Stimulated activated effector memory CD8-positive, alpha-beta T cell treated with anti-CD3 and anti-CD28 coated beads, Interleukin-12 subunit alpha, Interleukin-12 subunit beta, amount 100 ng/mL, for 72 hours (primary cell): ENCODE results near the gene KIF19.
"Not testable (repeated sequence)": the region's sequence is repeated elsewhere in the genome, so short reads cannot be mapped to it uniquely, and the experiment has no call there.

Experiments
- ATAC-seq: fragments of 150-1000 bp; cut with Tn5 transposase; 2 replicates; pipeline ENCODE4 v1.10.0; 2021
- DNase-seq, 2 donors: peaks; one replicate each; pipeline ENCODE4 v3.0.0; 2021 to 2022; ENCODE audit warnings: low spot score in 2 of 2
- H3K27ac Mint-ChIP-seq: one replicate; pipeline ENCODE4 v1.8.0; 2022; ENCODE audit warnings: mild to moderate bottlenecking, mixed read lengths
- H3K36me3 Mint-ChIP-seq: one replicate; pipeline ENCODE4 v1.8.0; 2022; ENCODE audit warnings: mild to moderate bottlenecking, mixed read lengths
- H3K4me1 Mint-ChIP-seq: one replicate; pipeline ENCODE4 v1.8.0; 2022; ENCODE audit warnings: mixed read lengths
- H3K4me3 Mint-ChIP-seq: one replicate; pipeline ENCODE4 v1.8.0; 2022; ENCODE audit warnings: mild to moderate bottlenecking, mixed read lengths
- H3K9me3 Mint-ChIP-seq: one replicate; pipeline ENCODE4 v1.8.0; 2022; ENCODE audit warnings: mixed read lengths

Gene KIF19

DNA sequence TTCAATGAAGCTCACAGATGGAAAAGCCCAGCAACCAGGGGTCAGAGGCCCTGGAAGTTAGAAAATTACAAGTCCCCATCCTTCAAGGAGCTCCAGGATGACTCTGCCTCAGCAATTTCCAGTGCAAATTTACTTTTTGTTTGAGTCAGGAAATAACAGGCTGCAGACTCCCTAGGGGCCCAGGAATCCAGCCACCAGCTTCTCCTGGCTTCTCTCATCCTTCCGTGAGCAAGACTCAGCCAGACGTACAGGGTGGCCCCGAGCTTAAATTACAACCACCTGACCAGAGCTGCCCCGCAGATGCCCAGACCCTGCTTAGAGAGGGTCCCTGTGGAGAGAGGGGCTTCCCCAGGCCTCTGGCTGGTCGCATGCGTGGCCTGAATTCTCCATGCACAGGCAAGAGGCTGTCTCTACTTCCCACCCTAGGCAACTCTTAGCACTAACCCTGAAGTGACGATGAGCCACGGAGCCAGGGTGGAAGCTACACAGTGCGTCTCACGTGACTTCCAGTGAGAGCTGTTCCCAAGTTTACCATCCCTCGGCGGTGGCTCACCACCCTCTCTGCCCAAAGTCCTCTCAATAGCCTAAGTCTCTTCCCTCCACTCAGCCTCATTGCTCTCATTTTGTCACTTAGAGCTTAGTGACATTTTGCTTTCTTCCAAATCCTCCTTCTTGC lies 68.4 kb downstream of the KIF19 start:
- Mint-ChIP-seq H3K36me3 (no peaks in the 10 kb centered on the region), H3K27ac (no peak overlapping the region), H3K4me3 (no peak overlapping the region), H3K4me1 (no peaks in the 10 kb centered on the region), H3K9me3 (no peaks in the 10 kb centered on the region)
- DNase-seq (no peak), ATAC-seq (no peak)

DNA sequence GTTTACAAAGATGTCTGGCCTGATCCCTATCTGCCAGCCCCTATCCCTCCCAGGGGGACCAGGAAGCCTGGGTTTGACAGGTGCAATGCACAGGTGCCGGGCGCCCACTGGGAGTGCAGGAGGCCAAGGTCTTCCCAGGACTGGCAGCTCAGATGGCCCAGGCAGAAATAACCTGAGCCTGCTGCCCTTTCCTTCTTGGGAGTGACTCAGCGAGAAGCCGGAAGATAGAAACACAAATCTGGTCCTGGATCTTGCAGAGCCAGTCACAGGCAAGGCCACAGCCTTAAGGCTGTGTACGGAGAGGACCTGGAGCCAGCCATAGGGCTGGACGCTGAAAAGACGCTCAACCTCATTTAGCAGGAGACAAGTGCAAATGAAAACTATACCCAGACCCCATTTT lies 69.0 kb downstream of the KIF19 start:
- Mint-ChIP-seq H3K36me3 (no peaks in the 10 kb centered on the region), H3K4me3 (no peak overlapping the region), H3K27ac (no peak overlapping the region), H3K9me3 (no peaks in the 10 kb centered on the region), H3K4me1 (no peaks in the 10 kb centered on the region)
- ATAC-seq (no peak), DNase-seq (no peak)

DNA sequence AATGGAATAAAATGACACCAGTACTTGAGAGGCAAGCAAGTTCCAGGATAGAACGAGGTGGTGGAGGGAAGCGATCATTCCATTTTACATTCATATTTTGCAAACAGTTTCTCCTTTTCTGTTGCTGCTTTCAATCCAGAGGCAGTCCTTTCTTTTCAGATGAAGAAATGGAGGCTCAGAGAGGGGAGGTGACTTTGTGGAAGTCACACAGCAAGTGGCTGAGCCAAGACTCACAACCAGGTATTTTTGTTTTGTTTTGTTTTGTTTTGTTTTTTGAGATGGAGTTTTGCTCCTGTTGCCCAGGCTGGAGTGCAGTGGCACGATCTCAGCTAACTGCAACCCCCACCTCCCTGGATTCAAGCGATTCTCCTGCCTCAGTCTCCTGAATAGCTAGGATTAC lies 70.5 kb downstream of the KIF19 start:
- no peak overlapping the region for H3K4me3 Mint-ChIP-seq
- no peaks in the 10 kb centered on the region for H3K4me1 Mint-ChIP-seq
- no peaks in the 10 kb centered on the region for H3K36me3 Mint-ChIP-seq
- DNase-seq = no peak
- no peak overlapping the region for H3K27ac Mint-ChIP-seq
- no peaks in the 10 kb centered on the region for H3K9me3 Mint-ChIP-seq
- ATAC-seq = no peak

DNA sequence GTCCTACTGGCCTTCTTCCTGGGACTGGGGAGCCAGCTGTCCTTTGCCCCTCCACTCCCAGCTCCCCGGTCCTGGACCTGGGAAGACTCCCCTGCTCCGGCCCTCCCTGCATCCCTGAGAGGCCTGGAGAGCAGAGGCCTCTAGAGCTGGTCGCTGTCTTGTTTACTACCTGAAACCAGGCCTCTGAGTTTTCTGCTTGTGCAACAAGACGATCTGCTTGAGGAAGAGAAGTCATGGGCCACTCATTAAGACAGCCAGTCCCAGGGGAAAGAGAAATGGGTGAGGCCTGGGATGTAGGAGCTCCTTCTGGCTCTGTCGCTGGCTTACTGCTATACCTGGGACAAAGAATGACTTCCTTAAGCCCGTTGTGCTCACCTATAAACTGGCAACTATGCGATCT lies 76.0 kb downstream of the KIF19 start:
- DNase-seq (no peak), ATAC-seq (no peak)
- H3K27ac Mint-ChIP-seq = no peak overlapping the region
- H3K4me3 Mint-ChIP-seq = no peak overlapping the region
- H3K36me3 Mint-ChIP-seq = no peaks in the 10 kb centered on the region
- no peaks in the 10 kb centered on the region for H3K4me1 Mint-ChIP-seq
- H3K9me3 Mint-ChIP-seq = no peaks in the 10 kb centered on the region

DNA sequence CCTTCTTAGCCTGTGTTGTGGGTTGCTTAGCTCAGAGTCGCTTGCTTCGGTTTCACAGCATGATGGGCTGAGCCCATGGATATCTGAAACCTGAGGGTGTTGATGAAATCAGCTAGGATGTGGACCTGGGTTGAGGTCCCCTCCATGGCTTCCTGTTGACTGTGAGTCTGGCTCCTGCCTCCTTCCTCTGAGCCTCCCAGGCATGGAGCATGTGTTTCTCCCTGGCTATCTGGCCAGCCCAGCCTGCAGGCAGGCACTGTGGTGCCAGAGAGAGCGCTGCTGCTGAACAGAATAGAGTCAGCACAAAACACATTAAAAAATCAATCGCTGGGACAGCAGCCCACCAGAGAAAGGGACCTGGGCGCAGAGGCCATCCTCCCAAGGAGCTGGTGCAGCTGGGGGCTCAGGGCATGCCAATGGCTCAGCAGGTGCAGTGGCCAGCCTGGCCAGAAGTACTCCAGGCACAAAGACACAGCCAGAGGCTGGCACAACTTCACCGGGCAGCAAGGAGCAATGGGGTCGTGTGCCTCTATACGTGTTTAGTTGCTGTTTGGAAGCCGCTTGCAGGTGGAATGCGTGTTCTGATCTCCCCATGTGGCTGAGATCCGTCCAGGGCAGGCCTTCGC lies 77.6 kb downstream of the KIF19 start:
- no peaks in the 10 kb centered on the region for H3K9me3 Mint-ChIP-seq
- no peak overlapping the region for H3K4me3 Mint-ChIP-seq
- H3K27ac Mint-ChIP-seq = no peak overlapping the region
- no peak for DNase-seq
- no peak for ATAC-seq
- no peaks in the 10 kb centered on the region for H3K36me3 Mint-ChIP-seq
- H3K4me1 Mint-ChIP-seq = no peaks in the 10 kb centered on the region

DNA sequence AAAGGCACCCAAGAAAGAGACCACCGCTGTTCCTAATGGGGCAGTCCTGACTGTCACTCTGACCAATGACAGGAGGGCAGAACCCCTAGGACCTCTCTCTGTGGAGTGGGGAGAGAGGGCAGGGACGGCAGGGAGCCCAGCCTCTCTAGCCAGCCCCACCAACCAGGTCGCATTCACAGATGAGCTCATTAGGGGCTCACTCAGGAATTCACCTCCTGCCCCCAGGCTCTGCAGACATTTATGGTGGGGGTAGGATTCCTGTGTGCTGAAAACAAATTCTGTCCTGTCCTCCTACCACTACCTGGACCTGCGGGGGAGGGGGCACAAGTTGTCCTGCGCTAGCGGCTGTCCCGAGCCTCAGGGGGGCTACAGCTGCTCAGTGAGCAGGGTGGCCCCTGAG lies 78.2 kb downstream of the KIF19 start:
- H3K27ac Mint-ChIP-seq = no peak overlapping the region
- H3K9me3 Mint-ChIP-seq = no peaks in the 10 kb centered on the region
- no peak for ATAC-seq
- no peak for DNase-seq
- H3K4me1 Mint-ChIP-seq = no peaks in the 10 kb centered on the region
- no peak overlapping the region for H3K4me3 Mint-ChIP-seq
- H3K36me3 Mint-ChIP-seq = no peaks in the 10 kb centered on the region

DNA sequence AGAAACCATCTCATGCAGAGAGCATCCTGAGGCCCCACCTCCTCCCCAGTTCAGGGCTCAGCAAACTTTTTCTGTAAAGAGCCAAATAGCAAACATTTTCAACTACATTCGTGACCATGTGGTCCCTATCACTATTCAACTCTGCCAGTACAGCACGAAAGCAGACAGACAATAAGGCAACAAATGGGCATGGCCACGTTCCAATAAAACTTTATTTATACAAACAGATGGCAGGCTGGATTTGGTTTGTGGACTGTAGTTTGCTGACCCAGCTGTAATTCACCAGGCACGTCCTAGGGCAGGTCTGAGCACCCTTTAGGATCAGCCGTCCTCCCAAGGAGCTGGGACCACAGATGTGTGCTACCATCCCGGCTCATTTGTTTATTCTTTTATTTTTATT lies 78.8 kb downstream of the KIF19 start:
- no peak for ATAC-seq
- Mint-ChIP-seq H3K4me1 (no peaks in the 10 kb centered on the region), H3K4me3 (no peak overlapping the region), H3K36me3 (no peaks in the 10 kb centered on the region), H3K27ac (no peak overlapping the region), H3K9me3 (no peaks in the 10 kb centered on the region)
- no peak for DNase-seq

DNA sequence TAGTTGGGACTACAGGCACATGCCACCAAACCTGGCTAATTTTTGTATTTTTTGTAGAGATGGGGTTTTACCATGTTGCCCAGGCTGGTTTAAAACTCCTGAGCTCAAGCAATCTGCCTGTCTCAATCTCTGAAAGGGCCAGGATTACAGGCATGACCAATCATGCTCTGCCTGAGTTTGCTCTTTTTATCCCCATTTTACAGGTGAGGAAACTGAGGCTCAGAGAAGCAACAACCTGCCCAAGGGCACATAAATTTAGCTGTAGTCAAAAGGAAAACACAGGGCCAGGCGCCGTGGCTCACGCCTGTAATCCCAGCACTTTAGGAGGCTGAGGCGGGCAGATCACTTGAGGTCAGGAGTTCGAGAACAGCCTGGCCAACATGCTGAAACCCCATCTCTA lies 79.3 kb downstream of the KIF19 start:
- not testable (repeated sequence) for H3K36me3 Mint-ChIP-seq, H3K9me3 Mint-ChIP-seq, H3K4me3 Mint-ChIP-seq, DNase-seq, H3K4me1 Mint-ChIP-seq, ATAC-seq, H3K27ac Mint-ChIP-seq
